ENCODE data around the gene ID3.
"Not testable (repeated sequence)": the region's sequence is repeated elsewhere in the genome, so short reads cannot be mapped to it uniquely, and the experiment has no call there.

ID3 gene

DNA sequence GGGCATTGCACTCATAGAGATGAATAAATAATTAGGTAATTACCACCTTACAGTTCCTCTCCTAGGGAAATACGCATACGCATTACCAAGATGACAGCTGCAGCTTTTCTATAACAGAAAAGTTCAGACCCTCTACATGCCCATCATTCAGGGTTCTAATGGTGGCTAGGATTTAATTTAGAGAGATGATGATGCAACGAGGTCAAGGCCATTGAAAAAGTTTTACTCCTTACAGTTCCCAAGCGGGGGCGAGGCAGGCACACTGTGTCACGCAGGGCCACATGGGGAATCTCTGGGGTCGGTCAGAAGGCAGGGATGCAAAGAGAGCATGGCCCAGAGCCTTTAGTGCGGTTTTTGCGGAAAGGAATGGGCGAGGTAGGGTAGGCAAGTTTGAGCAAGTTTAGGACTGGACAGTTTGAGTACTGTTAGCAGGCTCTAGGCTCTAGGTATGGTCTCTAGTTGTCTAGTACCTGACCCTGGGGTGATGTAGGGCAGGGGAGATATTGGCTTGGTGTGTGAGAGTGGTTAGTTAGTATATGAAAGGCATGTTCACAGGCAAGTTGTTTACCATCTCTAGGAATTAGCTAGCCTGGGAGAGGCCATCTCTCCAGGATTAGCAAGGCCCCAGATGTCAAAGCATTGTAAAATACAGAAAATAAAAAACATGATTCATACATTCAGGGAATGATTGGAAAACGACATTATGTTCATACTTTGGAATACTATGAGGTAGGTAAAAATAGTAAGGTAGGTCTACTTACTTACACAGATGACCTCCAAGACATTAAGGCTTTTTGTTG is 29.6 kb upstream of the ID3 start:
- no peak for DNase-seq

DNA sequence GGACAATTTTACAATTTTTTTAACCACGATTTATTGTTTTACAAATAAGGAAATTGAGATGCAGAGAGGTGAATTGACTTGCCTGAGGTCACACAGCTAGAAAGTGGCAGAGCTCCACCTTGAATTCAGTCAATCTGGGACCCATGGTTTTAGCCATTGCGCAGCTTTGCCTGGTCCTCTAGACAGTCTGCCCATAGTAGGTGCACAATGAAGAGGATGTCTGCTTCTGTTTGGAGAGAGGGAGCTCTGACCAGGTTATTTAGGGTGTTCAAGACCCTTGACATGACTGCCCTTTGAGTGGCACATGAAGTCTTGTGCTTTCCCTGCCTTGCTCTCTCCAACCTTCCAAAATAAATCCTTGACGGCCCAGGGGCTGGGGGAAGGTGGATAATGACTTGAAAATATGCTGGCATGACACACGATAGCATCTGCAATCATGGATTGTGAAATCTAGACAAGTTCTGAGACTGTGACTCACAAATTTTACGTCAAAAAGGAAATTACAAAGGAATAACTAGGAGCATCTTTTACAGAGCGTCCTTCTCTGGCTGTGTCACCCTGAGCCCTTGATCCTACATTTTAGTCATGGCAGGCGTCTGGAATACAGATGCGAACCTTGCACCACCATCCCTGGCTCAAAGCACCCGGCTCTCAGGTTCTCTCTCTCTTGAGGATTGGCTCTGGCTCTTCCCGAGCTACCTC is 26.2 kb upstream of the ID3 start:
- DNase-seq, result no peak

DNA sequence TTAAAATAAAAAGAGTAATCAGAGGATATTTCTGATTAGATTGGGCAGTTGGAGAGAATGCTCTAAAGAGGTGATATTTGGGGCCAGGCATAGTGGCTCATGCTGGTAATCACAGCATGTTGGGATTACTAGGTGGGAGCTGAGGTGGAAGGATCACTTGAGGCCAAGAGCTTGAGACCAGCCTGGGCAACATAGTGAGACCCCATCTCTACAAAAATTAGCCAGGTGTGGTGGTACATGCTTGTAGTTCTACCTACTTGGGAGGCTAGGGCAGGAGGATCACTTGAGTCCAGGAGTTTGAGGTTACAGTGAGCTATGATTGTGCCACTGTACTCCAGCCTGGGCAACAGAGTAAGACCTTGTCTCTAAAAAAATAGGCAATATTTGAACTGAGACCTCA is 24.4 kb upstream of the ID3 start:
- not testable (repeated sequence) for DNase-seq

DNA sequence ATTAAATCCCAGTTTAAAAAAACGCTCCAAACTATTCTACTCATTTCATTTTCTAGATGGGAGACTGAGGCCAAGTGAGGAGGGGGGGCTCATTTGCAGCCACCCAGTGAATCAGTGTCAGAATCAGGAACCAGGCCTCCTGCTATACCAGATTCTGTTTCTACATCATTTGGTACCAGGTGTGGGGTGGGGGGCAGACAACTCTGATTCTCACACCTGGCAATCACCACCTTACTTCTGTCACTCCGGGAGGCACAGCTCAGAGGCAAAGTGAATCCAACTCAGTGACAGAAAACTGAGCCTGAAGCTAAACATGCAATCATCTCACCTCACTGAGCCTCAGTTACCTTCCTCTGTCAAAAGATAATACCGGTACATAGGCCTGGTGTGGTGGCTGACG is 23.5 kb upstream of the ID3 start:
- DNase-seq, result no peak

DNA sequence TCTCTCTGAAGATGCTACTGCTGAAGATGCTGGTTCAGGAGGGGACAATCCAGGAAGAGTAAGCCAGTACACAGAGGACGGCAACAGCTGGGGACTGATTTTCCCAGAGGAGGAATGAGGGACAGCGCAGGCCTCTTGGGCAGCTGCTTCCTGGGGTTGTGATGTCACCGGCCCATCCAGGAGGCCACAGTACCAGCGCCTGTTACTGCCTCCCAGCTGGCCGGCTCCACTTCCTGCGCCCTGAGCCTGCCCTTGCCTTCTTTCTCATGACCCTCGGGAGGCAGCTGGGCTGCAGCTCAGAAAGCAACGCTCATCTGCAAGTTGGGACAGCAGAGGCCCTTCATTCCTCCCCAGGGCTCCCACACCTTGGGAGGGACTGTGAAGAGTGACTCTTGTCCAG is 21.9 kb upstream of the ID3 start:
- no peak for DNase-seq

DNA sequence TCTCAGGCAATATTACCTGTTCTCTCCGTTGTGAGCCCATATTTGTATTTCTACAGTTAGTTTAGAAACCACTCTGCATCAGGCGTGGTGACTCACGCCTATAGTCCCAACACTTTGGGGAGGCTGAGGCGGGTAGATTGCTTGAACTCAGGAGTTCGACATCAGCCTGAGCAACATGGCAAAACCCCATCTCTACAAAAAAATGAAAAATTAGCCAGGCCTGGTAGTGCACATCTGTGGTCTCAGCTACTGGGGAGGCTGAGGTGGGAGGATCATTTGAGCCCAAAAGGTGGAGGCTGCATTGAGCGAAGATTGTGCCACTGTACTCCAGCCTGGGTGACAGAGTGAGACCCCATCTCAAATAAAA is 19.7 kb upstream of the ID3 start:
- DNase-seq, result no peak

DNA sequence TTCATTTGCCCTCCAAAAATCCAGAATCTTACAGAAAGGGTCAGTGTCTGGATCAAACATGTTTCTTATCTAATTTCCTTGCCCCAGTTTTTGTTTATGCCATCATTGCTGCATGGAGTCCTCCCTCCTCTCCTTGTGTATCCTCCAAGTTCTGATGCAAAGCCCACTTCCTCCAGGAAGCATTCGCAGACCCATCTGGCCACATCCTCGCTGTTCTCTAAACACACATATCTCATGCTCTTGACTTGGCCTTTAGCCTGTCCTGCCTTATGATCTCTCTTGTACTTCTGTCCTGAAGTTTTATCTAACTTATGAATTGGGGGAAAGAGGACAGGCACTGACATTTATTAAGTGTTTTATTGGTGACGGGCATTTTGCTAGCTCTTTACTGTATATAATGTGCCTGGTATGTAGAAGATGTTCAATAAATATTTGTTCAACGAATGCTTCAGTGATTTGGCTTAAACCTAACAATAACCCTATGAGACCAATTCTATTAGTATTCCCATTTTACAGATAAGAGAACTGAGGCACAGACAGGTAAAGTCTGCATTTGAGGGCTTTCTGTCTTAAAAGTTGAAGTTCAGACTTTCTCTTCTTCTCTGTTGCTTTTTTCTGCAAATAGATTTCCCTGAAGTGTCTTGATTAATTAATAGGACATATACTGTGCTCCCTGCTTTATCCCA is 19.2 kb upstream of the ID3 start:
- DNase-seq, result no peak

DNA sequence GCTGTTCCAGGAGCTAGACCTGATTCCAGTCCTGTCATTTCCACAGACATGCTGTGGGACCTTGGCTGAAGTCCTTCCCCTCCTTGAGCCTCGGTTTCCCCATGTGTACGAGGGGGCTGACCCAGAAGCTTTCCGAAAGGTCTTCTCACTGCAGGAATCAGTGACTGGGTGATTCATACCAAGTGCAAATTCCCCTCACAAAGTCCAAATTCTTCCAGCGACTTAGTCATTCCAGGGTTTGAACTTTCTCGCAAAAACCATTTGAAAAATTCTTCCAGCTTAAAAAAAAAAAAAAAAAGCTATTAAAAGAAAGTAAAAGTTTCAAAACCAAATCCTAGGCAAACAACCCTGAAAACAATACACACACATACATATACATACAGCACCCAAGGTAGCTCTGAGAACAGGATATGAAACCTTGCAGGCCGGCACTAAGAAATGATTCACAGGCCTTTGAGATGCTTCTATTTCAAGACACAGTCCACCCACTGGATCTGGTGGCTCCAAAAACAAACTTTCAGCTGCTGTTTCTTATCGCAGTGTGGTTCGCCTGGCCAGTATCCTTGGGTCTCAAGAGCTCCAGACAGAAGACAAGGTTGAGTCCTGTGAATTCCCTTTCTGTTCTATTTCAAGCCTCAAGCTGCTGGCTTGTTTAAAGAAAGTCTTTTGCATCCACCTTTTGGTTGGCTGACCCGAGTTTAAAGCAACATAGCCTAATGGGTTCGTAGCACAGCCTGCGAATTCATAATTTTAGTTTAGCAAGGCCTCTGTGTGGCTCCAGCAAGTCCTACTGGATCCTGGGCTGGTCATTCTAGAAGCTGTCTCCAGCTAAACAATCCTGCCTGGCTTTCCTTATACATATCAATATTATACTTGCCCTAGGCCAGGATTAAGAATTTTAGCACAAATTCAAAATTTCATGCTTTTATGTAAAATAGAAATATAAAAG is 18.0 kb upstream of the ID3 start:
- DNase-seq, result no peak

DNA sequence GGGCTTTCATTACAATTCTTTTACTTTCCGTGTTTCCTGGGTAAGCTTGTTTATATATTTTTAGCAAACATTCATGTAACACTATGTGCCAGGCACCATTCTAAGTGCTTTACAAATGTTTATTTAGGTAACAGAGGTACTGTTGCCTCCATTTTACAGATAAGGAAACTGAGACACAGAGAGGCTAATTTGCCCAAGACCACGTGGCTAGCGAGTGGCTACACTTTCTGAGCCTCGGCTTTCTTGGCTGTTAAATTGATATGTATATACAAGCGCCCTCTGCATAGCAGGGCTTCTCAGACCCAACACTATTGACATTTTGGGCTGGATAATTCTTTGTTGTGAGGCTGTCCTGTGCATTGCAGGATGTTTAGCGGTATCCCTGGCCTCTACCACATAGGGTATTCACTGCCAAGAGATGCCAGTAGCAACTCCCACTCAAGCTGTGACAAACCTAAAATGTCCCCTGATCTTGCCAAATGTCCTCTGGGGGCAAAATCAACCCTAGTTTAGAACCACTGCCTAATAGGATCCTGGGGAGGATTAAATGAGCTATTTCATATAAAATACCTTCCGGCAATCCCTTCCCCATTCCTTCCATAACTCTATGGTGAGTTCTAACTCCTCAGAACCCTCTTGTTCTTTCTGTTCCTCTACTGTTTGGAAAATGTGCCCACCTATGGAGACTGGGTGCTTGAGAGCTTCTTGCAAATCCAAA is 17.2 kb upstream of the ID3 start:
- DNase-seq, result no peak

DNA sequence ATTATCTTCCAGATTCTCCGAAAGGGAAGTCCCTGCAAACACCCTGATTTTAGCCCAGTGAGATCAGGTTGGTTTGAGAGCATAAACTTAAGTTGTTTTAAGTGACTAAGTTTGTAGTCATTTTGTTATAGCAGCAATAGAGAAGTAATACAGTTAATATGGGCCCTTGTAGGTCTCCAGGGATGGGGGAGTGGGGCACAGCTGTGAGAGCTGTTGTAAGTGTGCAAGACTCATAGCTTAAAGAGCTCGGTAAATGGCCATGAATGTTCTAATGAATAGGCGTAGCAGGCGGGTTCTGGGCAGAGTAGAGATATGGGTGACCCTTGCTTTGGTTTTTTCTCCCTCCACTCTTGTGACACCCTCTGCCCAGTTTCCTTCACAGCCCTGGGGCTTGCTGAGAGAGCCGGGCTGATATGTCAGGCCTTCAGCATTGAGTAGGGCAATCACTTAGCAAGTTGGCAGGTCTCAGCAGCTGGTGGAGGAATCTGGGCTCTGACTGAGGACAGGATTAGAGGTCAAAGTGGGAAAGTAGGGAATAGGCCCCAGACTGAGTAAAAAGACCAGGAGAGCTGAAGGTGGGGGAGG is 16.0 kb upstream of the ID3 start:
- no peak for DNase-seq

DNA sequence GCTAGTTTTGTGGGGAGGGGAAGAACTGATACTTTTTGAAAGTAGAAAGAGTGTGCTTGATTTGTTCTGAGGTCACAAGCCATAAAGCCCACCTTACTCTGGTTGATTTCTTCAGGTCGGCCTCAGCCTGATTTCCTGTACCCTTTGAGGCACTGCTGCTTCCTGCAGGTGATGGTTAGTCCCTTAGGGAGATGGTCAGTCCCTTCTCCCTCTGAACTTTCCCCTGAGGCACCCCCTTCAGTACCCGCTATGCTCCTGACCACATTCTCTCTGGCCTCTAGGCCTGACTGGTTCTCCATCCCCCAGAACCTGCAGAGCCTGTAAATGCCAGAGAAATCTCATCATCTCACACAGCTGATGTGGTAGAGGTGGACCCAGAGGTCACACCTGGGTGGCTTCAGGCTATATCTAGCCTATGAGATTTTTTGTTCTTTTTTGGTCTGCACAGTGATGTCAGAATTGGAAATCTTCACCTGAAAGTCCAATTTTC is 15.0 kb upstream of the ID3 start:
- DNase-seq, result no peak

DNA sequence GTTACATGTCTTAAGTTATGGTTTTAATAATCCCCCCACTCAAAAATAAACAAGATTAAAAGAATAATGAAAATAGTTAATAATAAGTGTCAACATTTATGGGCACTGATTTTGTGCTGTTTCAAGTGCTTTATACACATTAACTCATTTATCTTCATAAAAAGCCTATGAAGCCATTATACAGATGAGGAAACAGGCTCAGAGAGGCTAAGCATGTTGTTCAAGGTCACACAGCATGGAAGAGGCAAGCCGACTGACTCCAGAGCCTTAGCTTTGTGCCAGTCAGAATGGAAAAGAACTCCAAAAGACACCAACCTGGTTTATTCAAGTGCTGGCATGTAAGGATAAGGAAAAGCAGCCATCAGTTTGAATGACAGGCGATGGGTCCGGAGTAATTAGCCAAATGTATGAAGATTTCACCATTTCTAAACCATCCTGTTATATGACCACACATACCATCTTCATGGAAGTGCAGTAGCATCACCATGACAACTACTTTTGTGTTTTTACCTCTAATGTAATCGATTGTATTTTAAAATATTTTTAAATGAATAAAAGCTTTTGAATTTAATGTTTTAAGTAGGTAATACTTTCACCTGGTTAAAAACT is 14.4 kb upstream of the ID3 start:
- DNase-seq, result no peak

DNA sequence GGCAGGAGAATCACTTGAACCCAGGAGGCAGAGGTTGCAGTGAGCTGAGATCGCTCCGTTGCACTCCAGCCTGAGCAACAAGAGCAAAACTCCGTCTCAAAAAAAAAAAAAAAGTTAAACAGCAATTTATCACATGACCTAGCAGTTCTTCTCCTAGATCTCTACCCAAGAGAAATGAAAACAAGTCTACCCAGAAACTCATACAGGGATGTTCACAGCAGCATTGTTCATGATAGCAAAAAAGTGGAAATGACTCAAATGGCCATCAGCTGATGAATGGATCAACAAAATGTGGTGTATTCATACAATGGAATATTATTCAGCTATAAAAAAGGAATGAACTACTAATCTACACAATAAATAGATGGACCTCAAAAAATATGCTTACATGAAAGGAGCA is 12.2 kb upstream of the ID3 start:
- no peak for DNase-seq

DNA sequence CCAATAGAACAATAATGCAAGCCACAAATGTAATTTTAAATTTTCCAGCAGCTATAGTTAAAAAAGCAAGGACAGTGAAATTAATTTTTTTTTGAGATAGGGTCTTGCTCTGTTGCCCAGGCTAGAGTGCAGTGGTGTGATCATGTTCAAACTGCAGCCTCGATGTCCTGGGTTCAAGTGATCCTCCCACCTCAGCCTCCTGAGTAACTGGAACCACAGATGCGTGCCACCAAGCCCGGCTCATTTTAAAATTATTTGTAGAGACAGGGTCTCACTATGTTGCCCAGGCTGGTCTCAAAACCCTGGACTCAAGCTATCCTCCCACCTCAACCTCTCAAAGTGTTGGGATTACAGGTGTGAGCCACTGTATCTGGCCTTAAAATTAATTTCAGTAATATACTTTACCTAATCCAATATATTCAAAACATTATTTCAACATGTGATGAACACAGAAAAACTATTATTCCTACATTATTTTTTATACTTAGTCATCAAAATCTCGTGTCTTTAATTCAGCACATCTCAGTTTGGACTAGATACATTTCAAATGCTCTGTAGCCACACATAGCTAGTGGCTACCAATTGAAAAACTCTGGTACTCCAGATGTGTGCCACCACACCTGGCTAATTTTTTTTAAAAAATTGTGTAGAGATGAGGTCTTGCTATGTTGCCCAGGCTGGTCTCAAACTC is 10.8 kb upstream of the ID3 start:
- no peak for DNase-seq

DNA sequence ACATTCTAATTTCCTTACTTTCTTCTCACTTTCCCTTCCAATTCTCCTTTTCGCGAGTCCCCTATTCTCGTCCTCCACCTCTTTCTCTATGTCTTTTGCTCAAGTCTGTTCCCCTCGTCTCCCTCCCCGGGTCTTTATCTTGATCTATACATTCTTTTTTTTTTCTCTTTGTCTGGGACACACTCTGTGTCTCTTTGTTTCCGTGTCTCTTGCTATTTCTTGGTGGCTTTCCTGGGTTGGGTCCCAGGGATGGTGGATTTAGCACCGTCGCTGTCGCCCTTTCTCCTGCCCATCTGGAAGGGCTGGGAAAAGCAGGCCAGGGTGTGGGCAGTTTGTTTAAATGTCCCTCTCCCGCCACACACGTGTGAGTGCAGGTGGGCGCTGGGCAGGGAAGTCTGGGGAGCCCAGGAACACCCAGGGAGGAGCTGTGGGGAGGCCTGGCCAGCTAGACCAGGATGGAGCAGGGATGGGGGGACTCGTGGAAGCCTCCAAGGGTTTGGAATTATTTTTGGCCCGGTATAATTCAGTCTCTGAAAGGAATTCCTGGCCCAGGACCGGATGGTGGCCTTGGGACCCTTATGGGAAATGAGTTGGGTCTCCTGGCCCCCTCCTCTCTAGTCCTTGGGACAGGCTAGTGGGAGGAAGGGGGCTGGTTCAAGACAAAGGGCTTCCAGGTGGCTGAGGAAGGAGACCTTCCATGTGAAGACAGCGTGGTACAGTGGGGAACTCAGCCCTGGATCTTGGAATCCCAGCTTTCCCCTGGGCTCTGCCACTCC is 9.5 kb upstream of the ID3 start:
- no peak for DNase-seq

DNA sequence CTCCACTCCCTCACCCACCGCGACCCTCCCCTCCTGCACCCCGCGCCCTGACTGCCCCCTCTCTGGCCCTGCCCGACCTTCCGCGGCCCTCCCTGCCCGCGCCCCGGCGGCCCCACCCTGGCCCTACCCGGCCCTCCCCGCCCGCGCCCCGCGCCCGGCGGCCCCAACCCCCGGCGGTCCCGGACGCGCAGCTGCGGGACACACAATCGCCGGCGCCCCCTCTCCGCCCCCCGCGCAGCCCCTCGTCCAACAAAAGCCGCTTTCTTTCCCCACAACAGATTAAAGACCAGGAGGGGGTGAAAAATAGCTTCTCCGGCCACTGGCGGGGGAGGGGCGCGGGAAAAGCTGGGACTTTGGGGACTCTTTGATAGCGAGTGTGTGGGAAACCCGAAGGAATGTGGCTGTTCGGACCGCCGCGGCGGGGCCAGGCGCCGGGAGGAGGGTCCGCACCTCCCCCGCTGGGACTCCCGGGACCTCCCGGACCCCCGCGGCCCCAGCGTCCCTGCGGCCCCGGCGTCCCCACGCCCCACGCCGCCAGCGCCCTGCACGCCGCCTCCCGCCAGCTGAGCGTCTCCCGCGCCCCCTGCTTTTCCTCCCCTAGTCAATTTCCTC is 8.8 kb upstream of the ID3 start:
- no peak for DNase-seq

DNA sequence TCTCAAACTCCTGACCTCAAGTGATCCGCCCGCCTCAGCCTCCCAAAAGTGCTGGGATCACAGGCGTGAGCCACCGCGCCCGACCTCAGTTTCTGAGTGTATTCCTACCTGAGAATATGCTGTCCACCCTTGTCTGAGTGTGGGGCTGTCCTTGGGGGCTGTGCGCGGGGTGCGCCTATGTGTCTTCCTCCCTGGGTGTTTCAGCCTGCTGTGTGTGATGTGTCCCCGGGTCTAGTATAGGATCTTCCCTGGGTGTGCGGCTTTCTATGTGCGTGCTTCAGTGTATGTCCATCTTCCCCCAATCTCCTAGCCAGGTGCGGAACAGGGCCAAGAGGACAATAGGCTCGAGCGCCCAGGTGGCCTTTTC is 8.3 kb upstream of the ID3 start:
- DNase-seq, result no peak

DNA sequence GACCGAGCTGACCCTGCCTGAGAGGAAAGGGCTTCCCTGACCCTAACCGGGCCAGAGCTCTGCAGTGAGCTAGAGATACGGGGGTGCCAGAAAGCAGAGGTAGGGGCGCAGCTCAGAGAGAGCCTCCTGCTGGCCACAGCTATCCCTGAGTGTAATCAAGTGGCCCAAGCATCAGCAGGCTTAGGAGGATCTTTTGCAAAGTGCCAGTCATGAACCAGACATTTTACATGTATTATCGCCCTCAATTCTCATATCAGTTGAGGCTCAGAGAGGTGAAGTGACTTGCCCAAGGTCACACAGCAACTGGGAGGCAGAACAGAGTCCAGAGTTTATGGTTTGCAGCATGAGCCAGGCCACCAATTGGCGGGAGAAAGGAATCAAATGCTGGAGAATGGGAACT is 7.0 kb upstream of the ID3 start:
- no peak for DNase-seq

DNA sequence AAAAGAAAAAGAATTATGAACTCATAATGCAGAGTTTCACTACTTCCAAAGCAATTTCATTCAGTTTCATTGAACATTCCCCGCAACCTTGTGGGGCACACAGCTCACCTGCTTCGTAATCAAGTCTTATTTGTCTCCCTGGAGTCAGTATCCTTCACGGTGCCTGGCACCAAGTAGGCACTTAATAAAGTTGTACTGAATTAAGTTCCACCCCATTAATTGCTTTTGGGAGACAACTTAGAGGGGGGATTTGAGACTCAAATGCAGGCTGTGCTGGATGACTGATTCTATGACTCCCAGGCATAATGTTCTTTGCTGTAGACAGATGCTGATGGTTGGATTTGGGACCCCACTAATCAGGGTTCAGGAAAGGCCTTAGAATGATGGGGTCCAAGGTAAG is 6.5 kb upstream of the ID3 start:
- DNase-seq, result no peak

All from bone marrow (tissue), 2 donors.